ENCODE measurements around the gene ADGRD1. TPM values are rescaled to one million over a fixed set of nuclear protein-coding genes. Genes with fewer than 3 reads are reported as not detected.

The ADGRD1 gene
- polyA plus RNA-seq, 3 donors, result 4.7 to 17.9 (median 4.9) TPM

GRCh38 chr12:131097202-131098177 lies 143.8 kb downstream of the ADGRD1 start:
- H3K4me3 ChIP-seq (replicated peaks in 1 of 3; ENCODE audit: low read depth in 2 of 3, low read length in 3 of 3), result no peak overlapping the region
- H3K27me3 Mint-ChIP-seq (ENCODE audit: low read depth in 3 of 3), result peaks cover 0 to 4% (median 2%) of the 10 kb centered on the region in 3 donors
- H3K9me3 Mint-ChIP-seq, result peaks cover 0 to 2% (median 0%) of the 10 kb centered on the region in 7 donors
- no peak overlapping the region for H2AFZ ChIP-seq (ENCODE audit: insufficient read depth, low read depth, low read length, poor library complexity, severe bottlenecking)
- H3K79me2 ChIP-seq (ENCODE audit: insufficient read depth, low read length), result no peaks in the 10 kb centered on the region
- no peak overlapping the region for H3K27ac ChIP-seq (ENCODE audit: low read depth in 1 of 2, low read length in 2 of 2)
- no peak overlapping the region for H3K4me3 Mint-ChIP-seq
- H3K4me2 ChIP-seq (replicated peaks; ENCODE audit: extremely low read depth, low read length, poor library complexity, severe bottlenecking), result no peak overlapping the region
- 86% methylated on average over 31 of the region's 31 CpGs for WGBS (ENCODE audit: insufficient coverage)
- TF ChIP-seq, protein P1, sequence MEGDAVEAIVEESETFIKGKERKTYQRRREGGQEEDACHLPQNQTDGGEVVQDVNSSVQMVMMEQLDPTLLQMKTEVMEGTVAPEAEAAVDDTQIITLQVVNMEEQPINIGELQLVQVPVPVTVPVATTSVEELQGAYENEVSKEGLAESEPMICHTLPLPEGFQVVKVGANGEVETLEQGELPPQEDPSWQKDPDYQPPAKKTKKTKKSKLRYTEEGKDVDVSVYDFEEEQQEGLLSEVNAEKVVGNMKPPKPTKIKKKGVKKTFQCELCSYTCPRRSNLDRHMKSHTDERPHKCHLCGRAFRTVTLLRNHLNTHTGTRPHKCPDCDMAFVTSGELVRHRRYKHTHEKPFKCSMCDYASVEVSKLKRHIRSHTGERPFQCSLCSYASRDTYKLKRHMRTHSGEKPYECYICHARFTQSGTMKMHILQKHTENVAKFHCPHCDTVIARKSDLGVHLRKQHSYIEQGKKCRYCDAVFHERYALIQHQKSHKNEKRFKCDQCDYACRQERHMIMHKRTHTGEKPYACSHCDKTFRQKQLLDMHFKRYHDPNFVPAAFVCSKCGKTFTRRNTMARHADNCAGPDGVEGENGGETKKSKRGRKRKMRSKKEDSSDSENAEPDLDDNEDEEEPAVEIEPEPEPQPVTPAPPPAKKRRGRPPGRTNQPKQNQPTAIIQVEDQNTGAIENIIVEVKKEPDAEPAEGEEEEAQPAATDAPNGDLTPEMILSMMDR (IDR thresholded peaks at IDR 0.05), result no peak
- H3K4me1 ChIP-seq (ENCODE audit: control insufficient read depth in 1 of 2, insufficient read depth in 2 of 2, low read length in 2 of 2), result peaks cover 35 to 39% of the 10 kb centered on the region in 2 donors
- no peak for DNase-seq
- peaks cover 11% of the 10 kb centered on the region for H4K20me1 ChIP-seq (ENCODE audit: insufficient read depth, low read length)
- H3K9ac ChIP-seq (ENCODE audit: insufficient read depth, low read length, poor library complexity, severe bottlenecking), result no peak overlapping the region
- peaks cover 28% of the 10 kb centered on the region for H3K4me1 Mint-ChIP-seq
- H3K36me3 ChIP-seq (replicated peaks in 1 of 2; ENCODE audit: control insufficient read depth in 1 of 2, insufficient read depth in 2 of 2, low read length in 2 of 2), result no peaks in the 10 kb centered on the region
- no peak overlapping the region for H3K27ac Mint-ChIP-seq
- no peaks in the 10 kb centered on the region for H3K27me3 ChIP-seq (ENCODE audit: control insufficient read depth in 2 of 2, insufficient read depth in 2 of 2, low read length in 2 of 2)
- no peaks in the 10 kb centered on the region for H3K9me3 ChIP-seq (replicated peaks in 1 of 2; ENCODE audit: control insufficient read depth in 1 of 2, insufficient read depth in 1 of 2, low read length in 2 of 2)
- peaks cover 3 to 4% of the 10 kb centered on the region in 2 donors for H3K36me3 Mint-ChIP-seq
- intact Hi-C loops (cut with micrococcal nuclease), result no loop called here

- no peak overlapping the region for H3K9ac ChIP-seq (ENCODE audit: insufficient read depth, low read length, poor library complexity, severe bottlenecking)
- no peak overlapping the region for H3K4me3 Mint-ChIP-seq
- no peaks in the 10 kb centered on the region for H3K27me3 ChIP-seq (ENCODE audit: control insufficient read depth in 2 of 2, insufficient read depth in 2 of 2, low read length in 2 of 2)
- peaks cover 0 to 2% (median 0%) of the 10 kb centered on the region in 7 donors for H3K9me3 Mint-ChIP-seq
- H3K4me2 ChIP-seq (replicated peaks; ENCODE audit: extremely low read depth, low read length, poor library complexity, severe bottlenecking), result no peak overlapping the region
- H3K4me3 ChIP-seq (replicated peaks in 1 of 3; ENCODE audit: low read depth in 2 of 3, low read length in 3 of 3), result no peak overlapping the region
- WGBS (ENCODE audit: insufficient coverage), result 93% methylated on average over 17 of the region's 19 CpGs
- no peak overlapping the region for H3K27ac Mint-ChIP-seq
- H3K36me3 Mint-ChIP-seq, result peaks cover 3 to 4% of the 10 kb centered on the region in 2 donors
- no peak overlapping the region for H3K27ac ChIP-seq (ENCODE audit: low read depth in 1 of 2, low read length in 2 of 2)
- intact Hi-C loops (cut with micrococcal nuclease), result no loop called here
- no peak overlapping the region for H2AFZ ChIP-seq (ENCODE audit: insufficient read depth, low read depth, low read length, poor library complexity, severe bottlenecking)
- peaks cover 4% of the 10 kb centered on the region for H4K20me1 ChIP-seq (ENCODE audit: insufficient read depth, low read length)
- no peaks in the 10 kb centered on the region for H3K79me2 ChIP-seq (ENCODE audit: insufficient read depth, low read length)
- H3K9me3 ChIP-seq (replicated peaks in 1 of 2; ENCODE audit: control insufficient read depth in 1 of 2, insufficient read depth in 1 of 2, low read length in 2 of 2), result no peaks in the 10 kb centered on the region
- H3K27me3 Mint-ChIP-seq (ENCODE audit: low read depth in 3 of 3), result peaks cover 0 to 4% (median 2%) of the 10 kb centered on the region in 3 donors
- TF ChIP-seq, protein P1 (IDR thresholded peaks at IDR 0.05), result no peak
- peaks cover 35 to 39% of the 10 kb centered on the region in 2 donors for H3K4me1 ChIP-seq (ENCODE audit: control insufficient read depth in 1 of 2, insufficient read depth in 2 of 2, low read length in 2 of 2)
- DNase-seq, result no peak
- no peaks in the 10 kb centered on the region for H3K36me3 ChIP-seq (replicated peaks in 1 of 2; ENCODE audit: control insufficient read depth in 1 of 2, insufficient read depth in 2 of 2, low read length in 2 of 2)
- H3K4me1 Mint-ChIP-seq, result peaks cover 30% of the 10 kb centered on the region
Measured at GRCh38 chr12:131098178-131098981, 144.7 kb downstream of the ADGRD1 start.
